SH-SY5Y (cell line): ENCODE data around the gene DOCK10.

Experiments used
- GATA2 ChIP-seq: IDR thresholded peaks from 2 replicates; pipeline ENCODE4 v1.6.1; 2011; ENCODE audit warnings: mild to moderate bottlenecking, low read depth, low read length
- GATA3 ChIP-seq: IDR thresholded peaks from 2 replicates; pipeline ENCODE4 v1.6.1; 2011; ENCODE audit warnings: low read depth, mild to moderate bottlenecking, low read length, moderate library complexity

DOCK10 gene

DNA sequence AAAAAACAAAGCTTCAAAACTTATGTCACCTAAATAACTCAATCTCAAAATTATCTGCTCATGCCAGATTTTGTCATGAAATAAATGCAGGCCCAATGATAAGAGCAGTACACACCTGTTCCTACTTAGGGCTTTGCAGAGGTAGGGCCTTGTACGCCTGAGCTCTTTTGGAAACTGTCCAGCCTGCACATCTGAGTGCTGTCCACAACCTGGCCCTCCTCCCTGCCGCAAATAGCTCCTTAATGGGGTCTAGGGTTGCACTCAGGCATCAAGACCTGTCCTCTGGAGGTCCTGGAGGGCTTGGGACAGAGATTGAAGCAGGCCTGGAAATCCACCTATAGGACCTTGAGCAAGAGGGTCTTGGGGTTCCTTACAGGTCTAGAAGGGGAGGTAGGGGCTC is 210.7 kb downstream of the DOCK10 start:
- TF ChIP-seq GATA2 (peak; percentile 22; the same call in 1 of the 2 replicates), GATA3 (no peak)

DNA sequence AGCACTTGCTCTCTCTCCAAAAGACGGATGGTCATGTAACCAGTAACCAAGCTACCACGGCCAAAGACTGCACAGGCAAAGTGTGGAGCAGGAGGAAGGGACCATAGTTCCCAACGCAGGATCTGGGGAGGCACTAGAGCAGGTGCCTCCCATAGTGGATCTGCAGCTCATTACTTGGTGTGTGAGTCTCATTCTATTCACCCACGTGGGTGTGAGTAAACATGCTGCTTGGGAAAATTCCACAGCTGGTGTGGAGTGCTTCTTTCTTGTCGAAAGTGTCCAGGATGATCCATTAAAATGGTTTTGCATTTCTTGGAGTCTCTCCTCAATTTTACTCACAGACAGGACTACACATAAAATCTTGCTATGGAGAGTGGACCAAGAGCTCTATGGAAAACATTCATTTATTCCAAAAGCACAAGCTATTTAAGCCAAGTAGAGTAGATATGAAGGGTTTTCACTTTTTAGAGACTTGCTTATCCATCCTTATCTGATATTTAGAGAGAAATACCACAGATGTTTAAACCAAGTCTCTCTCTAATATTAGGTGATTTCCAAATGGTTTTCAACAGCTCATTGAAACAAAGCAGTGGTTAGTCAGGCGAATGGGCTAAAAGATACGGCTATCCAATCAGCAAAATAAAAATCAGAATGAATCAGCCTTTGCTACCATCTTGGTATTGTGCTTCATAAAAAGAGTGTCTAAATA is 221.8 kb downstream of the DOCK10 start:
- no peak for TF ChIP-seq GATA2
- TF ChIP-seq GATA3, result no peak

DNA sequence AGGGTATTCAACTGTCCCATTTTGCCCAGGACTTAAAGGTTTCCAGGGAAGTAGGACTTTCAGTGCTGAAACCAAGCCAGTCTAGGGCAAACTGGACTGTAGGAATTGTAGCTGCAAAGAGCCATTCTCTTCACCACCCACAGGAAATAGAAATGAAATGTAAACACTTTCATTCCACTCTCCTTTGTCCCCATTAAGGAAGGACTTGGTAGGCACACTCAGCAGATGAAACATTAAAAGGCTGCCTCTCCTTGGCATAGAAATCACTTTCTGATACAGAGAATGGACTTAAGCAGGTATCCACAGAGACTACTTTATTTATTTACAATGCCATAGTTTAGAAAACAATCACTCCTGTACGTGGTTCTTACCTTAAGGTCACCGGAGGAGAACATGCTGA is 223.2 kb downstream of the DOCK10 start:
- no peak for TF ChIP-seq GATA3
- no peak for TF ChIP-seq GATA2

DNA sequence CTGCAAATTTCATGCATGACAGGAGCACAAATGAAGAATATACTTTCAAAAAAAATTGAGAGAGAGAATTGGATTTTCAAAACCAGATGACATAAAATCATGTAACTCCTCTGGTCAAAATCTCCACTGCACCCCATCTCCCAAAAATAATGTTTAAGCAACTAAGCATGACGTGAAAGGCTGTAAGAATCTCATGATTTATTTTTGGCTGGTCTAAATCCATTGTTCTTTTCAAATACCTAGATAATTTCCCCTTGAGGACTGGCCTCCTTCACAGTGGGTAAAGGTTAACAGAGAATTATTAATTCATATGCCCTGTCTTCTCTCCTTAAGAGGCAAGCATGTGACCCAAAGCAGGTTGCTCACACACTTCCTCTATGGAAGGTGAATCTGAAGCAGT is 224.6 kb downstream of the DOCK10 start:
- TF ChIP-seq GATA3 (no peak), GATA2 (no peak)

DNA sequence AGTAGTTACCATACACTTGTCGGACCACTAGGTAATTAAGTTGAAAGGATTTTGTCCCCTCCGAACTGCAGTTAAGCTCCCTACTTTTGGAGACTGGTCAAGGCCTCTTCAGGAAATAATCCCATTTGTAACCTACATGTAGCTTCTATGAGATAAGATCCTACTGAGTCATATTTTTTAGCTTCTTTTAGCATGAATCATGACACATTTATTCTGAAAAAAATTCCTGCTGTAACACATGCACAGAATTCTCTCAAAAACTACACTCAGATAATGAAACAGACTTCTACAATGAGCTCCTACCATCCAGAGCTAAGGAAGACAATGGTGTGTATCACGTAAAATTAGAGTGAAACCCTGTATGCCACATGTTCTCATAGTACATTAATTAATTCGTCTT is 225.5 kb downstream of the DOCK10 start:
- TF ChIP-seq GATA2 (no peak), GATA3 (no peak)

DNA sequence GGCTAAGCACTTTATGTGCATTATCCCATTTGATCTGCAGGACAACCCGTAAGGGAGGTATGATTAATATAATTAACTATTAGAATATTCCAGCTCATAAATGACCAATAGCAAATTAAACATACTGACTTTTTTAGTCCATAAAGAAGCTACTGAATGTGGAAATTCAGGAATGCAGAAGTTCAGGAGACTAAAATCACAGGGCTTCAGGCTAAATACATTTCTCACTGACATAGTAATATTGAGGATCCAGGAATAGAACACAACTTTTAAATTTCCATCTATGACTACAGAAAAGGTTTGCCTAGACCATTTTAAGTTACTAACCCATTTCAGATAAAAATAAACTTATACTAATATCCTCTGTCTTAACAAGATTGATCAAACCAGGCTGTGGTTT is 228.7 kb downstream of the DOCK10 start:
- TF ChIP-seq GATA3 (no peak), GATA2 (no peak)

DNA sequence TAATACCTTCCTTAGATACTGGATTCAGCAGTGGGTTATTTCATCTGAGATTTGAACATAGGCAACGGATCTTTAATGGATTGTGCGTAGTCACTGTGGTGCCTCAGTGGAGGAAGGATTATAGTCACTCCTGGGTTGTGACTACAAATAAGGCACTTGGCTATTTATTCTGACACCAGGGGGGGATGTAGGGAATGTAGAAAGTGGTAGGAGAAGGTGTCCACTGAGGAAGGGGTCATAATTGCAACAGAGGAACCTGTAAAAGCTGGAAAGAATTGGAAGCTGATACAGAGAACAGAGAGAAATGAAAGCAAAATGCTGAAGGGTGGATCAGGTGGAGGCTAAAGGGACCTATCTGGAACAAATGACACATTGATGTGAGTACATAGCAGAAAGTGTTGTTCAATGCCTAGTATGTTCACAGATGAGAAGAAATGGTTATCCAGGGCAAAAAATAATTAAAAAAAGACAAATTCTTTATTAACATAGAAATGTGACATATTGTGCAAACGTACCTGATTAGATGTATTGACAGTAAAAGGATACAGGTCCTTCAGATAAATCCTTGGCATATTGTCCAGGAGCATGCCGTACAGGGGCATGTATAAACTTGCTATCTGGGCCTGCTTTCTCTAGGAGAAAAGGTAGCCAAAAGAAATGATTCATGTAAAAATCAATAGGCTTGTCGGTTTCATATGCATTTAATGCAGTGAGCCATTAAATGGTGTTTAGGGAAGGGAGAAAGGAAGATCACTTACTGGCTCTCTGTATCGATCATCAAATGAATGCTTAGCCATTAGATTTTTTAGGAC is 234.9 kb downstream of the DOCK10 start:
- TF ChIP-seq GATA3, result no peak
- TF ChIP-seq GATA2, result no peak

DNA sequence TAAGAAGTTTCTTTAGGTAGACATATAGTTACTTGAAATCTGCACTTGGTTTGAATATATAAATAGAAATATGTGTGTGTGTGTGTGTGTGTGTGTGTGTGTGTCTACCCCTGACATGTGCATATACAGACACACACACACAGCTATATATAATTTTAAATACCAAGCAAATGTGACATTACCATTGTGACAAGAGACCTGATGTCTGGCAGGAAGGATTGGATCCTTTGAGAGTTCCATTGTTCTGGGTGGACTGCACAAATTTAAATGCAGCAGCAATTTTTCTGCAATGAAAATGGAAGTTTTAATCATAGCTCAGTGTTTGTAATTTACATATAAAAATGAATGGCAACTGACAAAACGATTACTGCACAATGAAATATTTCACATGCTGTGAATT is 238.3 kb downstream of the DOCK10 start:
- no peak for TF ChIP-seq GATA3

DNA sequence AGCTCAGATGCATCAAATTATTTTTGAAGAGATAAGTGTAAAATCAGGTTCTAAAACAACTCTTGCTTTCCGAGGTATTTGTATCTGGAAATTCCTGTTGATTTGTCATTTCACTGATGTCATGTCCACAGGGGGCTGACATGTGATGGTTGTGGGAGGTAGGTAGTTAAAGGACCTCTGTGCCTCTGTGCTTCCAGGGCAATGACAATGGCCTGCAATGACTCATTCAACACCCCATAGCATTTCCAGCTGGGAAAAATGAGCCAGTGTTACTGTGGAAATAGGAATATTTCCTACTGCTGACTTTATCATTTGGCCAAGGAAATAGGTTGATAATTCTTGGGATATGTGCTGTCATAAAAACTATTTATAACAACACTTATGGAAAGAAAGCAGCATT is 239.9 kb downstream of the DOCK10 start:
- TF ChIP-seq GATA3 (no peak), GATA2 (no peak)

DNA sequence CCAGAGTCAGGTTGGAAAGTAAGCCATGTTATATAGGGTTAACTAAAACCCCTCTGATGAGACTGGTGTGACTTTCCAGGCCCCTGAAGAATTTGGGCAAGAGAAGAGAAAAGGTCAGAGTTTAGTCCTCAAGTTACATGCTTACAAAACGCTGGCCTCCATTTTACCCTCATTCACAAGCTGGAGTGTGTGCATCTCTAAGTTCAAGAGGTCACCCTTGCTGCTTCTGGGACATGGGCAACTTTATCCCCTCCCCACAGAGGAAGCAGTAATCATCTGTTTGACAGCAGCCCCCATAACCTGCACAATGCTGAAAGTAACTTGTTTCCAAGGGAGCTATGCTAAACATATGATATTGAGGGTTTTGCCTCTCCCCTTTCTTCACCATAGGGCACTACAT is 240.9 kb downstream of the DOCK10 start:
- TF ChIP-seq GATA2, result no peak
- no peak for TF ChIP-seq GATA3

DNA sequence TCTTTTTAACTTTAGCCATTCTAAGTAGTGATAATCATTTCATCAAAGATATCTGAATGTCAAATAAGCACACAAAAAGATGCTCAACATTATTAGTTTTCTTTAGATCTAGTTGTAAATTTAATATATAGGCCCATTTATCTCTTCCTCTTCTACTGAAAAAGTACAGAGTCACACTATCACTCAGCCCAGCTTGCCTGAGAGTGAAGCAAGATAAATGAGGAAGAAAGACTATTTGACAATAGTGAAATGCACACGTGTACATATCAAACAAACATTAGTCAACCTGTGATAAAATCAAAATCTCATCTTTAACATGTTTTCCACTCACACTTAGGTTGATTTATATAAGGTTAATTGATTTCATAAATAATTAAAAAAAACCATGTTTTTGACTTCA is 242.6 kb downstream of the DOCK10 start:
- no peak for TF ChIP-seq GATA3
- TF ChIP-seq GATA2, result no peak

DNA sequence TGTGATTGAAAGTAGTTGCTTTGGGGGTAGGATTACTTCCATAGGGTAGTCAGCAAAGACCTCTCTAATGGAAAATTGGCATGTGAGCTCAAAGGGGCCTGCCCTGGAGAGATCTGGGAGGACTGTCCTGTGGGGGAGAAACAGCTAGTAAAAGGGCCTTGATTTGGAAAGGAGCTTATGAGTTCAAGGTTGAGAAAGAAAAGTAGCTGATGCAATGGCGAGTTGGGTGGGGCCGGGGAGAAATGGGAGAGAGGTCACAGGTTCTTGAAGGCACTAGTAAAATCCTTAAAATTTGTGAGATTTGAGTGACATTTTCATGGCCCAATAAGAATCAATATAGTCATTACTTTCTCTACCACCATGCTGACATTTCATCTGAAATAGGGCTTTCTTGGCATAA is 244.1 kb downstream of the DOCK10 start:
- no peak for TF ChIP-seq GATA3
- no peak for TF ChIP-seq GATA2

DNA sequence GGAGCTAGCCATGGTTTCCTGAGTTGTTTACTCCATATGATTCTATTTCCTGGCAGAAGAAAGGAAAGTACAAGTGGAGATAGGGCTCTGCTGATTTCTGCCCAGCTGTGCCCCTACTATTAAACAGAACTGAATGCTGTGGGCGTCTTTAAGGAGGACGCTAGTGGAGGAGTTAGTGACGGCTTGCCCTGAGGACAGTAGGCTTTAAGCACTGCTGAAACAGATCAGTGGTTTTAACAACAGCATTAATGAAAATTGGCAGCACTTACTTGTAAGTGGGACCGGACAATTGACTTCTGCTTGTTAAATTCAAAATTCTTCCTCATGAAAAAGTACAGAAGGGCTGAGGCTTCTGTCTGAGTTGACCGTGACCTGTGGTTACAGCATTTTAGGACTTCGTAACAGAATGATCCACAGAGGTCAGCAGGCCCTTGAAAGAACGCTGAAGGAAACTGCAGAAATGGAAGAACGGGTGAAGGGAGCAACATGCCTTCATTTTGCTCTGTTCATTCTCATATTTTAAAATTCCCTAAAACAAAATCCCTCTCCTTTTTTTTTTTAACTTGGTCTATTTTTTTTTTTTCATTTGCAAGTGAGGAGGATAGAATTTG is 245.5 kb downstream of the DOCK10 start:
- TF ChIP-seq GATA2 (no peak), GATA3 (no peak)

DNA sequence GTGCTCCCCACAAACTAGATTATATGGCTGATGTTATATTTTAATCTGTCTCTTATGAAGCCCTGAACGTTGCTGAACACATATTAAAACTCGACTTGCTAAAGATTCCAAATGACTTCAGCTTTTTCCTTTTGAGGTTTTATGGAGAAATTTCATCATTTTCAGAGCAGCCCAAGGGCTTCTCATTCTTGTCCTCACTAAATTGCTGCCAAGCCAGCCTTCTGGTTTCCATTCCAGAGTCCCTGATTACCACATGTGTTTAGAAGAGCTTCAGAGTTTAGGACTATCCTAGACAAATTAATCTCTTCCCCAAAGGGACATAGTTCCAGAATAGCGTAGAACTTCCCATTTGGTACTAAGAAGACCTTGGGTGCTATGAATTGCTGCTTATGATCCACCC is 248.3 kb downstream of the DOCK10 start:
- TF ChIP-seq GATA2 (no peak), GATA3 (no peak)

DNA sequence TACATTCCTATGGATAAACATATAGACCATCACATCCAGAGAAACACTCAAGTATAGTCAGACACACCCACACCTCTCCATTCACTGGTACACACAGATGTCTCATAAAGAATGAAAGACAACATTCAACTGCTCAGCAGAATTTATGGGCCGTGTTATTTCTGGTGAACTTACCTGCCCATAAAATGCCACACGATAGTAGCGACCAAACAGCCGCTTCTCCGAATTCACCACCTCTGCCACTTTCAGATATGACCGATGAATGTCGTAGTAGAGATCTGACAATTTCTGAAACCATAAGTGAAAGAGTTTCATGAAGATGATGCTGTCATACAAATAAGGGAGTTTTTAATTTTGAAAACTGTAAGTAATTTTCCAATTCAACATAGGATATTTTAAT is 255.4 kb downstream of the DOCK10 start:
- TF ChIP-seq GATA2, result no peak
- TF ChIP-seq GATA3, result no peak

DNA sequence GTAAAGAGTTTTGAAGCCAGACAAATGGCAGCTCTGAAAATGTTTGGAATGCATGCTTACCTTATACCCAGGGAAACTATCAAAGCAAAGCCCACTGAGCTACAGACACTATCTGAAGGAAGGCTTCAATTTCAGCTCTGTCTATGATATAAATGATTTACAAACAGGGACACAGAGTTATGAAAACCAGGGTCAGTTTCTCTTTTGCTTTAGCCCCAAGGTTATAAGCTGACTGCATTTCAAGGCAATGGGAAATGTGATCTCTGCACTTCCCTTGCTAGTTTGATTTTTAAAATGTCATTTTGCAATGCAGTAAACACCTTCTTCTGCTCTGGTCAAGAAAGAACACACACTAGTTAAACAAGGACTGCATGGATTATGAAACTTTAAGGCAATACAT is 260.9 kb downstream of the DOCK10 start:
- TF ChIP-seq GATA3, result no peak
- no peak for TF ChIP-seq GATA2
